ENCODE data around the gene PLPPR3.

GRCh38 chr19:845707-846521 lies 24.2 kb upstream of the PLPPR3 start:
- TF ChIP-seq, protein P1, sequence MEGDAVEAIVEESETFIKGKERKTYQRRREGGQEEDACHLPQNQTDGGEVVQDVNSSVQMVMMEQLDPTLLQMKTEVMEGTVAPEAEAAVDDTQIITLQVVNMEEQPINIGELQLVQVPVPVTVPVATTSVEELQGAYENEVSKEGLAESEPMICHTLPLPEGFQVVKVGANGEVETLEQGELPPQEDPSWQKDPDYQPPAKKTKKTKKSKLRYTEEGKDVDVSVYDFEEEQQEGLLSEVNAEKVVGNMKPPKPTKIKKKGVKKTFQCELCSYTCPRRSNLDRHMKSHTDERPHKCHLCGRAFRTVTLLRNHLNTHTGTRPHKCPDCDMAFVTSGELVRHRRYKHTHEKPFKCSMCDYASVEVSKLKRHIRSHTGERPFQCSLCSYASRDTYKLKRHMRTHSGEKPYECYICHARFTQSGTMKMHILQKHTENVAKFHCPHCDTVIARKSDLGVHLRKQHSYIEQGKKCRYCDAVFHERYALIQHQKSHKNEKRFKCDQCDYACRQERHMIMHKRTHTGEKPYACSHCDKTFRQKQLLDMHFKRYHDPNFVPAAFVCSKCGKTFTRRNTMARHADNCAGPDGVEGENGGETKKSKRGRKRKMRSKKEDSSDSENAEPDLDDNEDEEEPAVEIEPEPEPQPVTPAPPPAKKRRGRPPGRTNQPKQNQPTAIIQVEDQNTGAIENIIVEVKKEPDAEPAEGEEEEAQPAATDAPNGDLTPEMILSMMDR (IDR thresholded peaks at IDR 0.05; ENCODE audit: low read depth, low read length): no peak
- TF ChIP-seq POLR2A (IDR thresholded peaks at IDR 0.05; ENCODE audit: extremely low read depth, insufficient read length) (no peak), MAX (IDR thresholded peaks at IDR 0.05; ENCODE audit: low read depth, low read length) (no peak)
